Suppressor macrophage treated with lipopolysaccharide for 4 hours (primary cell): Measurements from ENCODE around the gene LRRC4.
A peak's percentile ranks its signal among the peaks of the same experiment; 100 is the strongest.

Experiments
- DNase-seq: peaks from one replicate; pipeline ENCODE4 v3.0.0-alpha.2; 2020

Gene LRRC4

GRCh38 chr7:128005759-128006159, 25.5 kb downstream of the LRRC4 start:
- no peak for DNase-seq

DNA sequence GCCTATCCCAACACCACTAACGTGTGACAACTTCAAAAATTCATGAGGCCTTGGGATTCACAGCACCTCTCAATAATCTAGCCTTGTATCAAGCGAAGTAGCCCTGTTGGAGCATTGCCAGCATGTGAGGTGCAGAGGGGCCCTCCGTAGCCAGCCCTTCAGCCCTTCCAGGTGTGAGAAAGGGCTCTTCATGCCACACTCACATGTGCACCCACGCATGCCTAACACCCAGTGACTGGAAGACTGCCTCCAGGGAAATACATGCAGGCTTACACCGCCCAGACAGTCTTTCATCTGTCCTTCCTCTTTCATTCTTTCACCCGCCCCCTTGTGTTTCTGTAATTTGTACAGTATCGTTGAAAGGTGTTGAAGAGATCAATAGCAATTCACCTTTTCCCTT, 26.1 kb downstream of the LRRC4 start:
- DNase-seq: no peak

- DNase-seq: no peak
These were observed 26.6 kb downstream of the LRRC4 start for GRCh38 chr7:128004623-128005022.

DNA sequence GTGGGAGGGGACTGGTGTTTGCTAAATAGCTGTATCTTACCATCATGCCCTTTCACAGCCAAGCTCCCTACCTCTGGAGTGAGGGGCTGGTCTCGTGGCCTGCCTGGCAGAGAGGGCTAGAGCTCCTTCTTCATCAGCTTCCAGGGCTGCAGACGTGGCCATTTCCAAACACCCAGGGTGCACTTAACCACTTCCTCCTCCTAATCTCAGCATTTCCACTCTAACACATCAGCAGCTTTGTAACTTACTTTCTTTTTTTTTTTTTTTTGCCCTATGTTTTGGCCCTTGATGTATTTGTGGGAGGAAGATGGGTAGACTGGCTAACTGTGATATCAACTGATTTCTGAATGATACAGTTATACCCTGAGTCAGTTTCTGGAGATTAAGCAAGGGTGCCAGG, 27.4 kb downstream of the LRRC4 start:
- peak; percentile 33 for DNase-seq

DNA sequence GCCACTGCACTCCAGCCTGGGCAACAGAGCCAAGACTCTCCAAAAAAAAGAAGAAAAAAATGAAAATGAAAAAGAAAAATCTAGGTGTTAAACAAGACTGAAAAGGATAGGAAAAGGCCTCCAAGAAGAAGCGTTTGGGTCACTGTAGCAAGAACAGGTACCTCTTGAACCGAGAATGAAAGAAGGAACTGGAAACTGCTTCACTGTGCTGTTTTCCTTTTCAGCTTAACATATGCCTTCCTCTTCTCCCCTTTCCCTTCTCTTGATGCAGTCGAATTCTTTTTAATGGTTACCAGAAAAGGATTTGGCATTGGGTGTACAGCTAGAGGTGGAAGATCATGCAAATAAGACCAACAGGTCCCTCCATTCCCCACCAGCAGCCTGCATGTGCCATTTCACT, 28.1 kb downstream of the LRRC4 start:
- peak; percentile 41 for DNase-seq

DNA sequence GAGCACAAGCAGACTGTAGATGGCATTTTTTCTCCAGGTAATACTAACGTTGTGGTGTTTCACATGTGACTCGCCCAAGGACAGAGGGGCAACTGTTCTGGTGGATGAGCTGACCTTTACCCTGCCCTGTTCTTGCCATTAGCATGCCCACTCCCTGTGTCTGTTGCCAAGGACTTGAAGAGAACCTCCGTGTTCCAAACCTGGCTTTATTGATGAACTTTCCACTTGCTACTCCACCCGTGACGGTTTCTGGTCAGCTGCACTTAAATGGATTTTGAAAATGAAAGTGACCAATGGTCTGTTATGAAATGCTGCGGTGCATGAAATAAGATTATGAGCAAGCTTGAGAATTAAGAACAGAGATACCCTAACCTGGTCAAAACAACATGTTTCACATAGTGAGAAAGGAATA, 30.4 kb downstream of the LRRC4 start:
- peak; percentile 60 for DNase-seq

DNA sequence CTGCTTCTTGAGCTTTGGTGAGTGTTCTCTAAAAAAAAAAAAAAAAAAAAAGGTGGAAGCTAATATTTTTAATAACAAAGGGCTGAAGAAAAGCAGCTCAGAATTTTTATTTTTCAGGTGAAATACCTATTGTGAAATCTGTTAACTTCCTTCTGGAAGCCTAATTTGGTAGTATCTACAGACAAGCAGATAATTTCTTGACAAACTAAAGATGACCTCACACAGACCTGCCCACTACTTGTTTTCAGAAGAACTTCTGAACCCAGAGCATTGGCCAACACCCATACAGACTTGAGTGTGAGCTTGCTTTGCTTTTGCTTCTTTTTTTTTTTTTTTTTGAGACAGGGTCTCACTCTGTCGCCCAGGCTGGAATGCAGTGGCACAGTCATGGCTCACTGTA, 31.2 kb downstream of the LRRC4 start:
- DNase-seq: peak; percentile 44

- DNase-seq: no peak
These were observed 32.6 kb downstream of the LRRC4 start for GRCh38 chr7:127998671-127999070.

GRCh38 chr7:127997226-127997922, 33.9 kb downstream of the LRRC4 start:
- no peak for DNase-seq

GRCh38 chr7:127996253-127997071, 34.8 kb downstream of the LRRC4 start:
- DNase-seq: no peak

- no peak for DNase-seq
These were observed 35.4 kb downstream of the LRRC4 start for GRCh38 chr7:127995881-127996215.

- no peak for DNase-seq
These were observed 35.9 kb downstream of the LRRC4 start for GRCh38 chr7:127995156-127995880.

DNA sequence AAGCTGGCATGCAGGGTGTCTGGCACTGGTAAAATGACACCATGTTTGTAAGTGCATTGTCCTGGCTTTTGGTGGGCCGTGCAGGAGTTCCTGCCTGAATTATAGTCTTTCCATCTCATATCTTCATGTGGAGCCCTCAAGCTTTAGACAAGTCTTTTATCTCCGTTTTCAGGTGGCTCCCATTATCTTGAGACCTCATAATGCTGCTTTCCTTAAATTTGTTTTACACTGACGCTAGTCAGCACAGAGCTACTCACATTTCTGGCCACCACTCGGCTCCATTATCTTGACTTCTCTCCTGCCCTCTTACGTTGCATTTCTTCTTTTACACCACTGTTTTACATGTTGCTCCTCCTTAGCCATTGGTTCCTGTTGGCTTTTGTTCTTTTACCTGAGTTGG, 37.2 kb downstream of the LRRC4 start:
- no peak for DNase-seq

DNA sequence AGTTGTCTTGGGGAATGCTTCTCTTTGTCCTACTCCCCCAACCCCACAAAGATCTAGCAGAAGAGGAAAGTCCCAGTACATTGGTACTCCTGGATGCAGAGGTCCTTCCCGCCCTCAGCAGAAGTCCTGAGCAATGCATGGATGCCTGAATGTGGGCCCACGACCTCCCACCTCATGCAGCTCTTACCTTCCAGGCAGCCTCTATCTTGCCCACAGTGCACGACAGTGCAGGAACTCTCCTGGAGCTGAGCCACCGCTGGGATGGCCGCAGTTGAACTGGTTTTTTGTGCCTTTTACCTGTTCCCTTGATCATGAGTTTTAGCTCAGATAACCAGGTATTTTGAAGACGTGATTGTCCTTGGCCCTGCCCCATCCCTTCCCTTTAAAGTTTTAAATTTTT, 37.9 kb downstream of the LRRC4 start:
- DNase-seq: no peak

- no peak for DNase-seq
These were observed 42.5 kb downstream of the LRRC4 start for GRCh38 chr7:127988751-127989150.

GRCh38 chr7:127986581-127987521, 44.4 kb downstream of the LRRC4 start:
- DNase-seq: no peak

DNA sequence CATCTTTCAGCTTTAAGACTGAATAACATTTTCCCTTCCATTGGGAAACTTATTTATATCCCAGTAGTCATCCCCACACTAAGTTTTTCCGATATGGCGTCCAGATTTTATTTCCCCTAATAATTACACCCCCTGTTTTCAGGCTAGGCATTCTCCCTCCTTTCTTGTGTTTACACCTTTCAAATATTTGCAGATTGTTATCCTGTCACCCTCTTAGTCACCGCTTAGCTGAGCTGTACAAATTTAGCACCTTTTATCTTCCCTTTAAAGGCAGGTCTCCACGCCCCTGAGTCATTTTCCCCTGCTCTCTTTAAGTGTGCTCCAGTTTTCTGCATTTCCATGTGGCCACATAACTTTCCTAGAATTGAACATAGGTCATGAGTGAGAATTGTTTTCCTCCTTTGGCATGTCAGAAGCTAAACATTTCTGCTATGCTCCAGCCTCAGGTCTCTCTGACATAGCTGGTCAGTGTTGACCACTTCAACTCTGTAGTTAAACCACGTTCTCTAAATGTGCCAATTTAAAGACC, 47.4 kb downstream of the LRRC4 start:
- DNase-seq: no peak

DNA sequence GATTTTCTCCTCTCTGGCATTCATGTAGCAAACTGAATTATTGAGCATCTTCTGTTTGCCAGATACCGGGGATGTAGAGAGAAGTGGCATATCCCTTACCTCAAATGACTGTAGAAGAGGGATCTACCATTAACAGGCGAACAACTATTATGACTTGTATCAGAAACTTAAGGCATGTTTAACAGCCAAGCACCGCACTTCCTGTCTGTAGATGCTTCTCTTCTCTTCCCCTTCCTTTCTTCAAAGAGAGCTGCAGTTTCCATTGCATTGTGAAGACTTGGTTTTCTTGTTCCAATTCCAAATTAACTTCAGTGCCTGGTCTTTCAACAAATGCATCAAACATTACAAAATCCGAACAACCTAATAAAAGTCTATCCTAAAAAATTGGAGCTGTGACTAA, 49.3 kb downstream of the LRRC4 start:
- DNase-seq: no peak

DNA sequence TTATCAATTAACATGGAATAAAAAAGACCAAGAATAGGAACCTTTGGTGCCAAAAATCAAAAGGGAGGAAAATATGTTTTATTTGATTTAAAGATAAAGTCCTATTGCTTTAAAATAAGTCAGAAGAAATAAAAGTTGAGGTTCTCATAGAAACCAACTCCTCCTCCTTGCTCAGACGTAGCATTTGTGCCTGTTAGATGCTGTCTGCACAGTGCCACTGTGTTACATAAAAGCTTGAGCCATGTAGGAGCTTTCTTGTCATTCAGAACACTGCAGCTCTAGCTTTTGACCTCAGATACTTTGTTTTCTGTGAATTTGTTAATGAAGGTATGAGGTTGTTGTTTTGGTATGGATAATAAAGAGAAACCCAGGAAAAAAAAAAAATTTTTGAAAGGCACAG, 50.3 kb downstream of the LRRC4 start:
- no peak for DNase-seq

DNA sequence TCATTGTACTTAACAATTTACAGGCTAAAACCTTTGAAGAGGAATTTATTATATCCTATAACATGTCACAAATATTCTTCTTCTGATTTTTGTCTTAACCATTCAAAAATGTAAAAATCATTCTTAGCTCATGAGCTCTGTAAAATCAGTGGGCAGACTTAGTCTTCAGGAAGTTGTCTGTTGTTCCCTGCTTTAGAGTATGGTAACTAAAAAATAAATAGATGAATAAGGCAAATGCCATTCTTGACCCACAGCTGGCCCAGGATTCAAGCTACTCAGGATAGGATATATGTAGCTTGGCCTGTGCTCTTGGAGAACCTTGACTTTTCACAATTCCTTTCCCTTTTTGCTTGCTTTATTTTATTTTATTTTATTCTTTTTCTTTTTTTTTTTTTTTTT, 51.5 kb downstream of the LRRC4 start:
- no peak for DNase-seq

DNA sequence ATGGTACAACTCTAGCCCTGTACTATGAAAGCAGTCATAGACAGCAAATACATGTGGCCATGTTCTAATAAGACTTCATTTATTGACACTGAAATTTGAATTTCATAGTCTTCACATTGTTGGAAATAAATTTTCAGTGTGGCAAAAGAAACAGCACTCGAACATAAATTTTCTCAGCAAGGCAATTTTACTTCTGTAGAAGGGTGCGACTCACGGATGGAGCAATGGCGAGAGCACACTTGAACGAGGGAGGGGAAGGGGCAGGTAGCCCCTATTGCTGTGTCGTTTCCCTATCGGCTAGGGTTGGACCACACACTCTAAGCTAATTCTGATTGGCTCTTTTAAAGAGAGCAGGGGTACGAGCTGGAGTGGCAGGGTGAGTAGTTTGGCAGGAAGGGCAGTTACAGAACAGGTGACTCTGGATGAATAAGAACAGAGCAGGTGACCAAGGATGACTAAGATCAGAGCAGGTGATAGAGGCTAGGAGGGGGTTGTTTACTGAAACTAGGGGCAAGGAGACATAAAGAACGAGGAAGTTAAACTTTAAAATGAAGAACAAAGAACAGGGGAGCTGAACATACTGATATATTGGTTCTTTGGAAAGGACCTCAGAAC, 52.0 kb downstream of the LRRC4 start:
- no peak for DNase-seq

GRCh38 chr7:127978421-127978820, 52.8 kb downstream of the LRRC4 start:
- DNase-seq: no peak
